ENCODE measurements around the gene DAAM1.
A peak's percentile ranks its signal among the peaks of the same experiment; 100 is the strongest.

DAAM1 gene

DNA sequence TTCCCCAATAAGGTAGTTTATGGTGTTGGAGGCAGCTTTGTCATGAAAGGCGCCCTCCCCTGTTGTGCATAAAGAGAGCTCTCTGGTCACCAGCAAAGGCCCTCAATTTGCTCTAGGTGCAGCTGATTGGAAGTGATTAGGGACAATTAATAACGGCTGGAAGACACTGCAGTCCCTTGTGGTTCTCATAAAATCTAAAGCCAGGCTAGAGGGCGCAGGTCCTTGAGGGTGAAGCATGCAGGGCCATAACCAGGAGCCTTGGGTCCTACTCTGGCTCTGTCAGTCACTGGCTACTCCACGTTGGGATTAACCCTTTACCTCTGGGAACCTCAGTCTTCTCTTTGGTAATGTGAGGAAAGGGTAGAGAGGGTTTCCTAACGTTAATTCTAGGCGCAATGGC is 1.9 kb downstream of the DAAM1 start:
- TF ChIP-seq, protein P1, sequence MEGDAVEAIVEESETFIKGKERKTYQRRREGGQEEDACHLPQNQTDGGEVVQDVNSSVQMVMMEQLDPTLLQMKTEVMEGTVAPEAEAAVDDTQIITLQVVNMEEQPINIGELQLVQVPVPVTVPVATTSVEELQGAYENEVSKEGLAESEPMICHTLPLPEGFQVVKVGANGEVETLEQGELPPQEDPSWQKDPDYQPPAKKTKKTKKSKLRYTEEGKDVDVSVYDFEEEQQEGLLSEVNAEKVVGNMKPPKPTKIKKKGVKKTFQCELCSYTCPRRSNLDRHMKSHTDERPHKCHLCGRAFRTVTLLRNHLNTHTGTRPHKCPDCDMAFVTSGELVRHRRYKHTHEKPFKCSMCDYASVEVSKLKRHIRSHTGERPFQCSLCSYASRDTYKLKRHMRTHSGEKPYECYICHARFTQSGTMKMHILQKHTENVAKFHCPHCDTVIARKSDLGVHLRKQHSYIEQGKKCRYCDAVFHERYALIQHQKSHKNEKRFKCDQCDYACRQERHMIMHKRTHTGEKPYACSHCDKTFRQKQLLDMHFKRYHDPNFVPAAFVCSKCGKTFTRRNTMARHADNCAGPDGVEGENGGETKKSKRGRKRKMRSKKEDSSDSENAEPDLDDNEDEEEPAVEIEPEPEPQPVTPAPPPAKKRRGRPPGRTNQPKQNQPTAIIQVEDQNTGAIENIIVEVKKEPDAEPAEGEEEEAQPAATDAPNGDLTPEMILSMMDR (IDR thresholded peaks at IDR 0.05; ENCODE audit: low read length, missing control alignments), result peak; percentile 18
- peak overlapping the region; percentile 91 for H3K4me3 ChIP-seq (replicated peaks; ENCODE audit: low read depth, low read length)
- DNase-seq (ENCODE audit: low read depth), result peak; percentile 25

DNA sequence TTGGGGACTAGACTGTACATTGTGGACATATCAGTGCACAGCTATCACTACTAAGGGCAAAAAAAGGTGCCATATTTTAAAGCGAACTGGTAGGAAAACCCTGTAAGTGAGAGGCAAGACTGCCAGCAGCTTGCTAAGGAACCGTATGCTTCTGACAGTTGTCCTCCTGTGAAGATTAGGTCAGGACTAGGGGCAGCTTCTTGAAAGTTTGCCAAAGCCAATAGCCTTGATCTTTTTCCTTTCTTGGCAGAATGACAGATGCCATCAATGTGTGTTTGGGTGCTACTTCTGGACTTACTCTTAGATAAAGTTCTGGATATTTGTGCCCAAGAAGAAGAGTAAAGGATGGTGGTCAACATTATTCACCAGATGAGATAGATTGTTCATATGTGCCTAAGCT is 7.4 kb downstream of the DAAM1 start:
- H3K4me3 ChIP-seq (replicated peaks; ENCODE audit: low read depth, low read length), result no peak overlapping the region
- TF ChIP-seq, protein P1 (IDR thresholded peaks at IDR 0.05; ENCODE audit: low read length, missing control alignments), result no peak
- no peak for DNase-seq (ENCODE audit: low read depth)

DNA sequence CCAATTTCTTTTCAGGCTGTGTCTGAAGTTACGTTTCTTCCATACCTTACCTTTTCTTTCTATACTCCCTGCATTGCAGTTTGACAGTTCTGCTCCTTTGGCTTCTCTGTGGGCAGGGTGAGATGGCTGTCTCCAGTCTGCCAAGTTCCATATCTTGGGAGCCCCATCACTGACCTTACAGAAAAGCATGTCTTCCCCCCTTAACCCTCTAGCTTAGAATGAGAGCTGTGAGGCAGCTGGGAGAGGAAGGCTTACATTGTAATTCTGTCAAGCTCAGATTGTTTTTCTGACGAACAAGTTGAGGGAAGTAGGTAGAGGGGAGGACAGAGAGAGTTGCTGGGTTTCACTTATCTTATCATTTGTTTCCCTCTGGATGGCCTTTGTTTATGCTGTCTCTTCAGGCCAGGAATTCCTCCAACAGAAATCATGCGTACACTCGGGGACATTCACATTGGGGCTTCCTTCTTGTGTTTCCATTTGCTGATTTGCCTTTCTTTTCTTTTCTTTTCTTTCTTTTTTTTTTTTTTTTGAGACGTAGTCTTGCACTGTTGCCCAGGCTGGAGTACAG is 9.3 kb downstream of the DAAM1 start:
- TF ChIP-seq, protein P1 (IDR thresholded peaks at IDR 0.05; ENCODE audit: low read length, missing control alignments), result no peak
- no peak overlapping the region for H3K4me3 ChIP-seq (replicated peaks; ENCODE audit: low read depth, low read length)
- DNase-seq (ENCODE audit: low read depth), result peak; percentile 55

DNA sequence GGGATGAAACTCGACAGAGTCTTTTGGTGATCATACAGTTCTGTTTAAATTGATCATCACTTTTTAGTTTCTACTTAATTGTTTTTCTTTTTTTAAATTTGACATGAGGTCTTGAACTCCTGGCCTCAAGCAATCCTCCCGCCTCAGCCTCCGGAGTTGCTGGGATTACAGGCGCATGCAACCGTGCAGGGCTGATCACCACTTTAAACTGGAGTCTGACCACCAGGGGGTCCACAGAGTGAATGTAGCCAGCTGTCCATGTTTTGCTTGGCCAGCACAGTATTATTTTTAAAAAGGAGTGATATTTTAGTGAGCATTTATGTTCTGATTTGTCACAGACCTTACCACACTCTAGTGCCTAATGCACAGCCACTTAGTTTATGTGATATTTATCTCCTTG is 10.7 kb downstream of the DAAM1 start:
- H3K4me3 ChIP-seq (replicated peaks; ENCODE audit: low read depth, low read length), result no peak overlapping the region
- DNase-seq (ENCODE audit: low read depth), result no peak
- TF ChIP-seq, protein P1 (IDR thresholded peaks at IDR 0.05; ENCODE audit: low read length, missing control alignments), result peak; percentile 3

DNA sequence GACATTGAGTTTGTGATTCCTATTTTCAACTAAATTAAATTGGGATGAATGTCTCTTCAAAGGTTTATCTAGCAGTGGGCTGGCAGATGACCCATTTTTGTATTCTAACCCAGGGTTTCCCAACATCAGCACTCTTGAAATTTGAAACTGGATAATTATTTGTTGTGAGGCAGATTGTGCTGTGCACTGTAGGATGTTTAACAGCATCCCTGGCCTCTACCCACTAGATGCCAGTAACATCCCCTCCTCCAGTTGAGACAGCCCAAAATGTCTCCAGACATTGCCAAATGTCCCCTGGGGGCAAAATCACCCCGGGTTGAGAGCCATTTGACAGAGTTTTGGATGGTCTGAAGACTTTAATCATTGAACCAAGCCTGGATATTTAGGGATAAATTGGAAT is 11.1 kb downstream of the DAAM1 start:
- DNase-seq (ENCODE audit: low read depth), result no peak
- no peak overlapping the region for H3K4me3 ChIP-seq (replicated peaks; ENCODE audit: low read depth, low read length)
- TF ChIP-seq, protein P1 (IDR thresholded peaks at IDR 0.05; ENCODE audit: low read length, missing control alignments), result no peak

DNA sequence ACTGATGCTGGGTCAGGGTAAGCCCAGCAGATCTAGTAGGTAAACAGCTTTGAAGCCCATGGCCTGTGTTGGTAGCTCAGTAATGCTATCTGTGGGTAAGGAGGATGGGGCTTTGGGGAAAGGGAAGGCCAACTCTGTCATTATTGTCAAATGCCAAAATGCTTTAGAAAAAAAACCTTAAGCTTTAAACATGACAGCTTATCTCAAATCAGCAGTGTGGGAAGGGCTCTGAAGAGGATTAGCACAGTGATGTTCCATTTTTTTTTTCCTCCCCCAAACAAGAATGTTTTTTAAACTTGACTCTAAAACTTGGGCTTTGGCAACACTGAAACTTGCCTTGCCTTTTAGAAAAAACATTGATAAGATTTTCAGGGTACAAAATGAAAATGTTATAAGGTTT is 11.7 kb downstream of the DAAM1 start:
- no peak overlapping the region for H3K4me3 ChIP-seq (replicated peaks; ENCODE audit: low read depth, low read length)
- TF ChIP-seq, protein P1 (IDR thresholded peaks at IDR 0.05; ENCODE audit: low read length, missing control alignments), result no peak
- no peak for DNase-seq (ENCODE audit: low read depth)

DNA sequence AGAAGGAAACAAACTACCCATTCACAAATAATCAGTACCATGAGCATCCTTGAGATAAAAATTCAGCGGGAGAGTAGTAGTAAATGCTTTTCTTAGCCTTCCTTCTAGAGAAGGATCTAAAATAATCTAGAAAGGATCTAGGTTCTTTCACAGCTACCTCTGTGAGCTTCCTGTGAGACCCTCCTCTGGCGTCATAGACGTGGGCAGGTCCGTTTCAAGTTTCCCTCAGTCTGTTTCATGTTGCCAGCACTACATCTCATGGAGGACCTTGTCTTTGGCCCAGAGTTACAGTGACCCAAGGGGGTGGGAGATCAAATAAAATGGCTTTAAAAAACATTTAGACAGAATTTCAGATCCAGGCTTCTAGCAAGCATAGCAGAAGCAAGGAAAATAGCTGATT is 13.6 kb downstream of the DAAM1 start:
- TF ChIP-seq, protein P1 (IDR thresholded peaks at IDR 0.05; ENCODE audit: low read length, missing control alignments), result no peak
- DNase-seq (ENCODE audit: low read depth), result no peak
- H3K4me3 ChIP-seq (replicated peaks; ENCODE audit: low read depth, low read length), result no peak overlapping the region

All from fibroblast of pulmonary artery (primary cell).